Keratinocyte (primary cell): ENCODE data around the gene ENO1. TPM values are rescaled to one million over a fixed set of nuclear protein-coding genes. Genes with fewer than 3 reads are reported as not detected.

Experiments used
- DNase-seq: peaks from one replicate; pipeline ENCODE4 v3.0.0-alpha.2; 2011; ENCODE audit warnings: low read depth, missing footprints, low spot score
- FAIRE-seq: peaks from 2 replicates; lab custom pipeline; 2011; peaks lifted over from hg19 to GRCh38; lab: Jason Lieb, UNC
- H2AFZ ChIP-seq: 2 replicates; pipeline ENCODE4 v1.6.0; 2012; ENCODE audit warnings: low read length, control low read depth, inconsistent platforms; ENCODE audit not compliant: control insufficient read depth
- H3K27ac ChIP-seq: 2 replicates; pipeline ENCODE4 v1.5.1; 2011; ENCODE audit warnings: low read length; ENCODE audit not compliant: control insufficient read depth, insufficient read depth
- H3K27me3 ChIP-seq: 3 replicates; pipeline ENCODE4 v1.6.0; 2011; ENCODE audit warnings: low read length; ENCODE audit not compliant: control insufficient read depth, insufficient read depth; ENCODE audit errors: extremely low read depth
- H3K36me3 ChIP-seq, 2 experiments: 2 replicates in 1 of 2; 3 replicates in 1 of 2; pipeline ENCODE4 v1.5.1; 2011; ENCODE audit warnings: low read length in 2 of 2, mild to moderate bottlenecking in 1 of 2; ENCODE audit not compliant: control insufficient read depth in 2 of 2, insufficient read depth in 2 of 2; ENCODE audit errors: extremely low read depth in 1 of 2
- H3K4me1 ChIP-seq: 3 replicates; pipeline ENCODE4 v1.5.1; 2011; ENCODE audit warnings: low read length; ENCODE audit not compliant: control insufficient read depth, insufficient read depth; ENCODE audit errors: extremely low read depth
- H3K4me2 ChIP-seq: 3 replicates; pipeline ENCODE4 v1.6.0; 2011; ENCODE audit warnings: low read depth, low read length; ENCODE audit not compliant: control insufficient read depth, insufficient read depth; ENCODE audit errors: extremely low read depth
- H3K4me3 ChIP-seq, 3 experiments: fragments of 200-600 bp in 1 of 3; sonication (generic) in 1 of 3; 2 replicates in 2 of 3; 3 replicates in 1 of 3; pipeline ENCODE4 v1.5.1; 2011 to 2016; ENCODE audit warnings: low read length in 3 of 3, mild to moderate bottlenecking in 3 of 3, control low read depth in 2 of 3, inconsistent platforms in 1 of 3, low read depth in 1 of 3, mixed read lengths in 1 of 3, mixed run types in 1 of 3, moderate library complexity in 1 of 3; ENCODE audit not compliant: control insufficient read depth in 2 of 3, insufficient read depth in 2 of 3; ENCODE audit errors: extremely low read depth in 1 of 3
- H3K79me2 ChIP-seq: 2 replicates; pipeline ENCODE4 v1.6.0; 2012; ENCODE audit warnings: low read length; ENCODE audit not compliant: control insufficient read depth, insufficient read depth
- H3K9ac ChIP-seq: 3 replicates; pipeline ENCODE4 v1.6.0; 2011; ENCODE audit warnings: low read length; ENCODE audit not compliant: control insufficient read depth, insufficient read depth; ENCODE audit errors: extremely low read depth
- H3K9me1 ChIP-seq: 3 replicates; pipeline ENCODE4 v1.6.0; 2011; ENCODE audit warnings: low read length; ENCODE audit not compliant: control insufficient read depth, insufficient read depth; ENCODE audit errors: extremely low read depth
- H3K9me3 ChIP-seq: 2 replicates; pipeline ENCODE4 v1.5.1; 2012; ENCODE audit warnings: low read depth, low read length; ENCODE audit not compliant: control insufficient read depth
- H4K20me1 ChIP-seq: 3 replicates; pipeline ENCODE4 v1.6.0; 2011; ENCODE audit warnings: low read length; ENCODE audit not compliant: control insufficient read depth, insufficient read depth; ENCODE audit errors: extremely low read depth
- EZH2 ChIP-seq: IDR thresholded peaks from one replicate; pipeline ENCODE4 v1.6.1; 2012; ENCODE audit warnings: inconsistent platforms, mild to moderate bottlenecking, low read length, moderate library complexity
- dilution Hi-C: fragments of 300-500 bp; cut with MboI; formaldehyde crosslinking; loops from one replicate; pipeline ENCODE4 v1.7.0; 2020; ENCODE audit warnings: low sequenced_read_pairs; ENCODE audit not compliant: extremely low pct_ligation_motif_present
- polyA plus RNA-seq, 5 experiments: library from polyadenylated mRNA; depleted of rRNA in 3 of 5; stranded (reverse) in 3 of 5; stranded (forward) in 1 of 5; unstranded in 1 of 5; fragments of >200 nt; gene quantifications; 1 replicate in 1 of 5; 2 replicates in 3 of 5; 3 replicates in 1 of 5; pipeline versions ENCODE4 v1.2.1 to v1.2.3, GENCODE V29; 2011 to 2012; ENCODE audit warnings: missing spikeins in 2 of 5, low read depth in 1 of 5, low replicate concordance in 1 of 5
- TF ChIP-seq, protein P1 (sequence below), 3 experiments: IDR thresholded peaks in 1 of 3; conservative IDR thresholded peaks in 1 of 3; optimal IDR thresholded peaks in 1 of 3; 2 replicates in 2 of 3; 3 replicates in 1 of 3; pipeline versions ENCODE3 to v1.5.1; 2011; ENCODE audit warnings: low read length in 3 of 3, mild to moderate bottlenecking in 3 of 3, moderate library complexity in 2 of 3, control low read depth in 1 of 3, inconsistent platforms in 1 of 3; ENCODE audit not compliant: insufficient read depth in 2 of 3; ENCODE audit errors: extremely low read depth in 1 of 3

The ENO1 gene
- polyA plus RNA-seq, 1 donor (not counting 4 experiments of a cell fraction or from before 2014, with no cell fraction given), result 1,908 TPM

DNA sequence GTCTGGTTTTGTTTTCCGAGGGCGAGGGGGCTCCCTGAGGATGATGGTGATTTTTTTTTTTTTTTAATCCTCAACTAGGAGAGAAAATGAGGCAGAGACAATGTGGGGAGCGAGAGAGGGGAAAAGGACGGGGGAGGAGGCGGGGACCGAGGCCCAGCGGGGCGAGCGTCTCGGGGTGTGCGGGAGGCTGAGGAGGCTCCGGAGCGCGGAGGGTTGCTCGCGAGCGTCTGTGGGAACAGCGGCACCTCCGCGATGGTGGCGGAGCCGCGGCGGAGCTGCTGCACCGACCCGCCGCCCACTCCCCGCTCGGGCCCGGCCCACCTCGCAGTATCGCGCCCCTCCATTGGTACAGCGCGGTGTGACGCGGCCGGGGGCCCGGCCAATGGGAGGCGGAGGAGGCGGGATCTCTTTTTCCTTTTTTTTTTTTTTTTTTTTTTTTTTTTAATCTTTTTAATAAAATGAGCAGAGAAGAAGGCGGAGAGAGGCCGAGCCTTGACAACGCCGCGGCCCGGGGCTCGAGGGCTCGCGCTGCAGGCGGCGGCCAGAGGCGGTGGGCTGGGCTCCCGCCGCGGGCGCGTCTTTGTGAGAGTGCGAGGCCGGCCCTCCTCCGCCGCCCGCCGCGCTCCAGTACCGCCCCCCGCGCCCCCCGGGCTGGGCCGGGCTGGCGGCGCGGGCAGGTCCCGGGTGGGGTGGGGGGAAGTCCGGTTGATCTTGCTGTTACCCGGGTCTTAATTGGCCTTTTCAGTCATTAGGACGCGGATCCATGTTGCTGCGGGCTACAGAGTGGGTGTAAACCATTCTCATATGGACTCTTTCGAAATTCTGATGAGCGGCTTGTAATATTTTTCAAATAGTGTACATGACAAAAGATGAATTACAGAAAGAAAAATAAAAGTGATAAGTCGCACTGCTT is 60.8 kb downstream of the ENO1 start, which contains the start of gene RERE:
RERE (minus strand) TSS at position 229 of the 913 bp plus-strand sequence.
- FAIRE-seq, result no peak
- H3K4me2 ChIP-seq, result peak within 1 kb of the TSS; percentile 99
- H3K36me3 ChIP-seq, result no peaks in the 10 kb centered on the region
- DNase-seq, result peak; percentile 44
- H2AFZ ChIP-seq, result peak within 1 kb of the TSS; percentile 86
- TF ChIP-seq, protein P1, sequence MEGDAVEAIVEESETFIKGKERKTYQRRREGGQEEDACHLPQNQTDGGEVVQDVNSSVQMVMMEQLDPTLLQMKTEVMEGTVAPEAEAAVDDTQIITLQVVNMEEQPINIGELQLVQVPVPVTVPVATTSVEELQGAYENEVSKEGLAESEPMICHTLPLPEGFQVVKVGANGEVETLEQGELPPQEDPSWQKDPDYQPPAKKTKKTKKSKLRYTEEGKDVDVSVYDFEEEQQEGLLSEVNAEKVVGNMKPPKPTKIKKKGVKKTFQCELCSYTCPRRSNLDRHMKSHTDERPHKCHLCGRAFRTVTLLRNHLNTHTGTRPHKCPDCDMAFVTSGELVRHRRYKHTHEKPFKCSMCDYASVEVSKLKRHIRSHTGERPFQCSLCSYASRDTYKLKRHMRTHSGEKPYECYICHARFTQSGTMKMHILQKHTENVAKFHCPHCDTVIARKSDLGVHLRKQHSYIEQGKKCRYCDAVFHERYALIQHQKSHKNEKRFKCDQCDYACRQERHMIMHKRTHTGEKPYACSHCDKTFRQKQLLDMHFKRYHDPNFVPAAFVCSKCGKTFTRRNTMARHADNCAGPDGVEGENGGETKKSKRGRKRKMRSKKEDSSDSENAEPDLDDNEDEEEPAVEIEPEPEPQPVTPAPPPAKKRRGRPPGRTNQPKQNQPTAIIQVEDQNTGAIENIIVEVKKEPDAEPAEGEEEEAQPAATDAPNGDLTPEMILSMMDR (optimal IDR thresholded peaks at IDR 0.05 in 1 of 3, IDR thresholded peaks at IDR 0.05 in 1 of 3, conservative IDR thresholded peaks at IDR 0.05 in 1 of 3; ENCODE audit: extremely low read depth in 1 of 3, insufficient read depth in 2 of 3, low read length in 3 of 3), result peak in 1 of 3 experiments; percentile 5
- no peak for TF ChIP-seq EZH2
- H4K20me1 ChIP-seq, result no peaks in the 10 kb centered on the region
- peaks cover 28% of the 10 kb centered on the region for H3K4me1 ChIP-seq
- H3K9ac ChIP-seq, result peak within 1 kb of the TSS; percentile 98
- H3K27ac ChIP-seq, result peak within 1 kb of the TSS; percentile 94
- H3K27me3 ChIP-seq, result no peaks in the 10 kb centered on the region
- H3K79me2 ChIP-seq, result peaks cover 24% of the 10 kb centered on the region
- H3K4me3 ChIP-seq, result peak within 1 kb of the TSS; percentile 91 to 94 (median 91)
- no peaks in the 10 kb centered on the region for H3K9me3 ChIP-seq
- no peaks in the 10 kb centered on the region for H3K9me1 ChIP-seq
- dilution Hi-C loops, result no loop called here

DNA sequence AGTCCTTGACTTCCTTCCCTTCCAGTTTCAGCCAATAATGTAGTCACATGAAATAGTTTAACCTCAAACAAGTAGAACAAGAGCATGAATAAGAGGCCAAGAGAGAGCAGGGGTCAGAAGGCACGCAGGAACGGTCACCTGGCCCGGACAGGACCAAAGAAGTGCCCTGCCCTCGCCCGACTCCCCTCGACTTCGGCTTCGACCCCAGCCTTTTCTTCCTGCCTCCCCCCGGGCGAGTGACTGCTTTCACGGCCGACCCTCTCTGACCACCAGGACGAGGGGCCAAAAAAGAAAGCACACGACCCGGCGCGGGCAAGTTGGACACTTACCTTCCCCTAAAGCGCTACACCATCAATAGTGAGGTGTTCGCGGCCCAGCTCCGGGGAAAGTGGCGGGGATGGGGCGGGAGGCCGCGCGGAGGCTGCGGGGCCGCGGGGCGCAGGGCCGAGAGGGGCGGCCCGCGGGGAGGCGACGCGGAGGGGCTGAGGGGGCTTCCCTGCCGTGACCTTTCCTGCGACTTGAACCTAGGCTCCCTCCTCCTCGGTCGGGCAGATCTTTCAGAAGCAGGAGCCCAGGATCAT is 61.6 kb downstream of the ENO1 start:
- H3K36me3 ChIP-seq, result no peaks in the 10 kb centered on the region
- peaks cover 21% of the 10 kb centered on the region for H3K4me1 ChIP-seq
- dilution Hi-C loops, result no loop called here
- H3K27me3 ChIP-seq, result no peaks in the 10 kb centered on the region
- no peaks in the 10 kb centered on the region for H4K20me1 ChIP-seq
- peak overlapping the region; percentile 98 for H3K9ac ChIP-seq
- peaks cover 24% of the 10 kb centered on the region for H3K79me2 ChIP-seq
- H3K4me2 ChIP-seq, result peak overlapping the region; percentile 99
- TF ChIP-seq, protein P1 (optimal IDR thresholded peaks at IDR 0.05 in 1 of 3, IDR thresholded peaks at IDR 0.05 in 1 of 3, conservative IDR thresholded peaks at IDR 0.05 in 1 of 3; ENCODE audit: extremely low read depth in 1 of 3, insufficient read depth in 2 of 3, low read length in 3 of 3), result no peak
- H2AFZ ChIP-seq, result peak overlapping the region; percentile 86
- H3K4me3 ChIP-seq, result peak overlapping the region; percentile 91 to 94 (median 91)
- H3K9me3 ChIP-seq, result no peaks in the 10 kb centered on the region
- H3K27ac ChIP-seq, result peak overlapping the region; percentile 94
- no peaks in the 10 kb centered on the region for H3K9me1 ChIP-seq
- FAIRE-seq, result no peak
- DNase-seq, result no peak
